Karpas-422 (cell line): ENCODE data around the gene SMC1B. TPM values are rescaled to one million over a fixed set of nuclear protein-coding genes. Genes with fewer than 3 reads are reported as not detected.
"Not testable (repeated sequence)": the region's sequence is repeated elsewhere in the genome, so short reads cannot be mapped to it uniquely, and the experiment has no call there.

ENCODE experiments used
- DNase-seq: peaks from one replicate; pipeline ENCODE4 v3.0.0-alpha.2; 2015
- H2AFZ ChIP-seq: fragments of 200-600 bp; sonication (generic); 2 replicates; pipeline ENCODE4 v1.6.1; 2014; ENCODE audit warnings: antibody characterized with exemption, low read length, mixed read lengths
- H3K27ac ChIP-seq: fragments of 200-600 bp; sonication (generic); 2 replicates; pipeline ENCODE4 v1.5.1; 2014; ENCODE audit warnings: mild to moderate bottlenecking, low read length, moderate library complexity
- H3K27me3 ChIP-seq: fragments of 200-600 bp; sonication (generic); 2 replicates; pipeline ENCODE4 v1.6.1; 2014; ENCODE audit warnings: low read length, mixed read lengths
- H3K36me3 ChIP-seq: fragments of 200-600 bp; sonication (generic); 2 replicates; pipeline ENCODE4 v1.6.1; 2014; ENCODE audit warnings: low read length, mixed read lengths; ENCODE audit not compliant: insufficient read depth
- H3K4me1 ChIP-seq: fragments of 200-600 bp; sonication (generic); 2 replicates; pipeline ENCODE4 v1.6.1; 2014; ENCODE audit warnings: mild to moderate bottlenecking, low read length, mixed read lengths
- H3K4me2 ChIP-seq: fragments of 200-600 bp; sonication (generic); 2 replicates; pipeline ENCODE4 v1.6.1; 2014; ENCODE audit warnings: low read length, low read depth, mild to moderate bottlenecking; ENCODE audit not compliant: poor library complexity, severe bottlenecking
- H3K4me3 ChIP-seq: fragments of 200-600 bp; sonication (generic); 2 replicates; pipeline ENCODE4 v1.5.1; 2014; ENCODE audit warnings: mild to moderate bottlenecking, antibody characterized with exemption, low read length, mixed read lengths
- H3K79me2 ChIP-seq: fragments of 200-600 bp; sonication (generic); 2 replicates; pipeline ENCODE4 v1.6.1; 2014; ENCODE audit warnings: mild to moderate bottlenecking, low read length, mixed read lengths
- H3K9ac ChIP-seq: fragments of 200-600 bp; sonication (generic); 2 replicates; pipeline ENCODE4 v1.6.0; 2014; ENCODE audit warnings: low read length
- H3K9me2 ChIP-seq: fragments of 200-600 bp; sonication (generic), shearing (Covaris generic); replicated peaks from 2 replicates; pipeline ENCODE4 v1.6.0; 2014; ENCODE audit warnings: mild to moderate bottlenecking, low read length, moderate library complexity; ENCODE audit not compliant: insufficient read depth
- H3K9me3 ChIP-seq: fragments of 300-700, 200-600 bp; sonication (generic); 2 replicates; pipeline ENCODE4 v1.6.1; 2014; ENCODE audit warnings: low read length, mixed read lengths
- H4K20me1 ChIP-seq: fragments of 200-600 bp; sonication (generic); 2 replicates; pipeline ENCODE4 v1.6.1; 2014; ENCODE audit warnings: mild to moderate bottlenecking, antibody characterized with exemption, low read length, low read depth; ENCODE audit not compliant: insufficient read depth
- total RNA-seq: library from RNA; depleted of rRNA; stranded (reverse); fragments of >200 nt; shearing (Covaris generic); gene quantifications from 2 replicates; pipeline ENCODE4 v1.2.3, GENCODE V29; 2014; ENCODE audit warnings: low replicate concordance

The SMC1B gene
- total RNA-seq, 1 experiment from 2014 or later, result not detected

- H3K4me2 ChIP-seq, result no peak overlapping the region
- no peaks in the 10 kb centered on the region for H3K4me1 ChIP-seq
- 0 out of 2 replicates have a peak, but pooled peaks cover 14% of the 10 kb centered on the region for H3K36me3 ChIP-seq
- no peaks in the 10 kb centered on the region for H3K27me3 ChIP-seq
- no peak overlapping the region for H2AFZ ChIP-seq
- no peak overlapping the region for H3K9ac ChIP-seq
- H3K9me2 ChIP-seq, result no peaks in the 10 kb centered on the region
- no peaks in the 10 kb centered on the region for H4K20me1 ChIP-seq
- H3K4me3 ChIP-seq, result no peak overlapping the region
- H3K27ac ChIP-seq, result no peak overlapping the region
- H3K9me3 ChIP-seq, result no peaks in the 10 kb centered on the region
- no peaks in the 10 kb centered on the region for H3K79me2 ChIP-seq
- no peak for DNase-seq
Measured at GRCh38 chr22:45332001-45332400, 81.4 kb downstream of the SMC1B start.

GRCh38 chr22:45331486-45331885 is 81.9 kb downstream of the SMC1B start:
- H3K4me2 ChIP-seq, result no peak overlapping the region
- no peak overlapping the region for H3K4me3 ChIP-seq
- no peak overlapping the region for H3K27ac ChIP-seq
- H3K9ac ChIP-seq, result no peak overlapping the region
- no peaks in the 10 kb centered on the region for H3K9me3 ChIP-seq
- no peak overlapping the region for H2AFZ ChIP-seq
- no peaks in the 10 kb centered on the region for H3K27me3 ChIP-seq
- H3K79me2 ChIP-seq, result no peaks in the 10 kb centered on the region
- 0 out of 2 replicates have a peak, but pooled peaks cover 14% of the 10 kb centered on the region for H3K36me3 ChIP-seq
- DNase-seq, result no peak
- no peaks in the 10 kb centered on the region for H3K4me1 ChIP-seq
- H3K9me2 ChIP-seq, result no peaks in the 10 kb centered on the region
- H4K20me1 ChIP-seq, result no peaks in the 10 kb centered on the region

GRCh38 chr22:45330548-45330947 is 82.9 kb downstream of the SMC1B start:
- no peaks in the 10 kb centered on the region for H3K9me2 ChIP-seq
- H3K36me3 ChIP-seq, result 0 out of 2 replicates have a peak, but pooled peaks cover 14% of the 10 kb centered on the region
- H3K79me2 ChIP-seq, result no peaks in the 10 kb centered on the region
- no peaks in the 10 kb centered on the region for H4K20me1 ChIP-seq
- no peak overlapping the region for H3K27ac ChIP-seq
- no peak overlapping the region for H3K9ac ChIP-seq
- H3K9me3 ChIP-seq, result no peaks in the 10 kb centered on the region
- no peak overlapping the region for H3K4me2 ChIP-seq
- DNase-seq, result no peak
- H3K4me3 ChIP-seq, result no peak overlapping the region
- H3K27me3 ChIP-seq, result no peaks in the 10 kb centered on the region
- no peaks in the 10 kb centered on the region for H3K4me1 ChIP-seq
- no peak overlapping the region for H2AFZ ChIP-seq

- no peaks in the 10 kb centered on the region for H3K4me1 ChIP-seq
- H3K36me3 ChIP-seq, result 0 out of 2 replicates have a peak, but pooled peaks cover 14% of the 10 kb centered on the region
- H3K9me2 ChIP-seq, result no peaks in the 10 kb centered on the region
- H2AFZ ChIP-seq, result no peak overlapping the region
- H3K4me2 ChIP-seq, result no peak overlapping the region
- no peaks in the 10 kb centered on the region for H3K27me3 ChIP-seq
- no peaks in the 10 kb centered on the region for H4K20me1 ChIP-seq
- no peak overlapping the region for H3K4me3 ChIP-seq
- no peak overlapping the region for H3K9ac ChIP-seq
- no peaks in the 10 kb centered on the region for H3K79me2 ChIP-seq
- no peaks in the 10 kb centered on the region for H3K9me3 ChIP-seq
- DNase-seq, result no peak
- no peak overlapping the region for H3K27ac ChIP-seq
Measured at GRCh38 chr22:45329530-45329936, 83.9 kb downstream of the SMC1B start.

GRCh38 chr22:45328822-45329529 is 84.4 kb downstream of the SMC1B start:
- Histone ChIP-seq H3K9me3 (no peaks in the 10 kb centered on the region), H4K20me1 (no peaks in the 10 kb centered on the region), H3K4me3 (no peak overlapping the region), H3K4me1 (no peaks in the 10 kb centered on the region), H3K36me3 (0 out of 2 replicates have a peak, but pooled peaks cover 14% of the 10 kb centered on the region), H2AFZ (no peak overlapping the region), H3K79me2 (no peaks in the 10 kb centered on the region), H3K27me3 (no peaks in the 10 kb centered on the region), H3K9ac (no peak overlapping the region), H3K9me2 (no peaks in the 10 kb centered on the region), H3K4me2 (no peak overlapping the region), H3K27ac (no peak overlapping the region)
- DNase-seq, result no peak

- H4K20me1 ChIP-seq, DNase-seq, H3K4me1 ChIP-seq, H3K9me2 ChIP-seq, H3K4me3 ChIP-seq, H2AFZ ChIP-seq, H3K9ac ChIP-seq, H3K27me3 ChIP-seq, H3K9me3 ChIP-seq, H3K27ac ChIP-seq, H3K79me2 ChIP-seq, H3K4me2 ChIP-seq: not testable (repeated sequence)
- 0 out of 2 replicates have a peak, but pooled peaks cover 14% of the 10 kb centered on the region for H3K36me3 ChIP-seq
Measured at GRCh38 chr22:45328261-45328660, 85.1 kb downstream of the SMC1B start.

GRCh38 chr22:45324311-45324711 is 89.1 kb downstream of the SMC1B start:
- Histone ChIP-seq H3K79me2 (peaks cover 33% of the 10 kb centered on the region), H3K9me3 (no peaks in the 10 kb centered on the region), H3K36me3 (peaks cover 9% of the 10 kb centered on the region; the same call in 1 of the 2 replicates), H3K27me3 (no peaks in the 10 kb centered on the region), H3K4me1 (no peaks in the 10 kb centered on the region), H3K27ac (no peak overlapping the region), H3K9me2 (no peaks in the 10 kb centered on the region), H3K4me3 (no peak overlapping the region), H4K20me1 (no peaks in the 10 kb centered on the region), H3K4me2 (no peak overlapping the region), H2AFZ (no peak overlapping the region), H3K9ac (no peak overlapping the region)
- DNase-seq, result no peak

- Histone ChIP-seq H3K9ac (no peak overlapping the region), H4K20me1 (no peaks in the 10 kb centered on the region), H3K79me2 (peaks cover 40% of the 10 kb centered on the region), H3K9me2 (no peaks in the 10 kb centered on the region), H3K27ac (no peak overlapping the region), H3K9me3 (no peaks in the 10 kb centered on the region), H3K4me2 (no peak overlapping the region), H2AFZ (no peak overlapping the region), H3K4me3 (no peak overlapping the region), H3K4me1 (peaks cover 1% of the 10 kb centered on the region), H3K27me3 (no peaks in the 10 kb centered on the region), H3K36me3 (peaks cover 6% of the 10 kb centered on the region; the same call in 1 of the 2 replicates)
- DNase-seq, result no peak
Measured at GRCh38 chr22:45323695-45324094, 89.7 kb downstream of the SMC1B start.
